GM12801 (cell line): ENCODE results near the gene PRRG3.

Experiments
- TF ChIP-seq, protein P1 (sequence below): IDR thresholded peaks from one replicate; pipeline ENCODE4 v1.5.1; 2011; ENCODE audit warnings: control low read depth; ENCODE audit not compliant: insufficient read length; ENCODE audit errors: extremely low read depth

The PRRG3 gene

DNA sequence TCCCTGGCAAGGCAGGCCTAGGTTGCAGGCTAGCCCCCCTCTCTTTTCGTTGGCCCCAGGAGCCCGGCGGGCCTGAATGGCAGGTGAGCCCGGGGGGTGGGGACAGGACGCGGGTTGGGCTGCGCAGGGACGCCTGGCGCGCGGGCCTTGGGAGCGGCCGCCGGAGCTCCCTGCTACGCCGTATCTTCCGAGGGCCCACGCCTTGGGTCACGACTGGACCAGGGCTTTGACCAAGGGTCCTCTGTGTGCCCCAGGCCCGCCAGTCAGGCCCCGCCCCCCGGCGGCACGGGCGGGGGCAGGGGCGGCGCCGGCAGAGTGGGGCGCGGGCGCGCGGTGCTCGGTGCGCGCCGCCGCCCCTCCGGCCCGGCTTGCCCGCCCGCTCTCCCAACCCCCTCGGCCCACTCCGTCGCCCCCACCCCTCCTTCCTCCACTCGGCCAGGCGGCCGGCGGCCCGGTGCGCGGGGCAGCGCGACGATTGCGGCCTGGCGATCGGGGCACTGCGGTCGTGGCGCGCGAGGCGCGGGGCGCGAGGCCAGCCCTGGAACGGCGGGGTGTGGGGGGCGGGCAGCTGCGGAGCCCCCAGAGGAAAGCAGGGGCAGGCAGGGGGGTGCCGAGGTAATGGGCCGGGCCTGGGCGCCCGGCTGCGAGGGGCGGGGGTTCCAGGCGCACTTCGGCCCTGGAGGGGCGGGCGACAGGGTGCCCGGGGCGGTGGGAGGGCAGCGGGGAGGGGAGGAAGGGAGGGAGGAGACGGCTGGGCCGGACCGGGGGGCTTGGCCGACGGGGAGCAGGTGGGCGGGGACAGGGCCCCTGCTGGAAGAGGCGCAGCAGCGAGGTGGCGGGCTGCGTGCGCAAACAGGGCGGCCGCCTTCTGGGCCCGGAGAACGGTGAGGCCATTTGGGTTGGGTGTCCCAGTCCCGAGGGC lies at the start of gene PRRG3:
PRRG3 (plus strand) TSS at position 798 of the 922 bp plus-strand sequence. CDS start 3,357 bp downstream, outside the sequence.
- TF ChIP-seq, protein P1, sequence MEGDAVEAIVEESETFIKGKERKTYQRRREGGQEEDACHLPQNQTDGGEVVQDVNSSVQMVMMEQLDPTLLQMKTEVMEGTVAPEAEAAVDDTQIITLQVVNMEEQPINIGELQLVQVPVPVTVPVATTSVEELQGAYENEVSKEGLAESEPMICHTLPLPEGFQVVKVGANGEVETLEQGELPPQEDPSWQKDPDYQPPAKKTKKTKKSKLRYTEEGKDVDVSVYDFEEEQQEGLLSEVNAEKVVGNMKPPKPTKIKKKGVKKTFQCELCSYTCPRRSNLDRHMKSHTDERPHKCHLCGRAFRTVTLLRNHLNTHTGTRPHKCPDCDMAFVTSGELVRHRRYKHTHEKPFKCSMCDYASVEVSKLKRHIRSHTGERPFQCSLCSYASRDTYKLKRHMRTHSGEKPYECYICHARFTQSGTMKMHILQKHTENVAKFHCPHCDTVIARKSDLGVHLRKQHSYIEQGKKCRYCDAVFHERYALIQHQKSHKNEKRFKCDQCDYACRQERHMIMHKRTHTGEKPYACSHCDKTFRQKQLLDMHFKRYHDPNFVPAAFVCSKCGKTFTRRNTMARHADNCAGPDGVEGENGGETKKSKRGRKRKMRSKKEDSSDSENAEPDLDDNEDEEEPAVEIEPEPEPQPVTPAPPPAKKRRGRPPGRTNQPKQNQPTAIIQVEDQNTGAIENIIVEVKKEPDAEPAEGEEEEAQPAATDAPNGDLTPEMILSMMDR = no peak

DNA sequence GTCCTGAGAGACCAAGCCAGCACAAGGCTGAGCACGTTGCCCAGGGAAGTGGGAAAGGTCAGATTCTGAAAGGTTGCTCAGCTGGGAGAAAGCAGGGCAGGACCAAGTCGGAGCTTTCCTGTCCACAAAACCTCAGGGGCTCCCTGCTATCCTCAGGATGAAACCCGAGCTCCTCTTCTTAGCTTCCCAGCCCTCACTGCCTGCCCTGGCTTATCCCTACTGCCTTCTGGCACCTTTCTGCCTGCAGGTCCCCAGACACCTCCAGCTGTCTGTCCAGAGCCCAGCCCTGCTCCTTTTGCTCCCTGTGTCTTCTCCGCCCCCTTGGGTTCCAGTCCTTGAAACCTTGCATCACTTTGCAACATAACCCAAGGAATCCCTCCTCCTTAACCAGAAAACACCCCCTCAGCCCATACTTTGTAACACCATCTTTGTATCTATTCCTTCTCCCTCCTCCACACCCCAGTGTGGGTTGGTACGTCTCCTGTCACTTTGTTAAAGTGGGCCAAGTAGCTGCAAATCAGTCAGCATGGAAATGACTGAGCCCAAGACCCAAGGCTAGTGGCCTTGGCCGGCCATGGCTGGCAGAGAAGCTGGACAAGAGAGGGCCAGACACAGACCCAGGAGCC lies 20.0 kb upstream of the PRRG3 start:
- TF ChIP-seq, protein P1 = no peak

GRCh38 chrX:151676196-151676595 lies 19.1 kb upstream of the PRRG3 start:
- TF ChIP-seq, protein P1 = no peak

- TF ChIP-seq, protein P1 = no peak
These were observed 15.4 kb upstream of the PRRG3 start for GRCh38 chrX:151679798-151680402.

DNA sequence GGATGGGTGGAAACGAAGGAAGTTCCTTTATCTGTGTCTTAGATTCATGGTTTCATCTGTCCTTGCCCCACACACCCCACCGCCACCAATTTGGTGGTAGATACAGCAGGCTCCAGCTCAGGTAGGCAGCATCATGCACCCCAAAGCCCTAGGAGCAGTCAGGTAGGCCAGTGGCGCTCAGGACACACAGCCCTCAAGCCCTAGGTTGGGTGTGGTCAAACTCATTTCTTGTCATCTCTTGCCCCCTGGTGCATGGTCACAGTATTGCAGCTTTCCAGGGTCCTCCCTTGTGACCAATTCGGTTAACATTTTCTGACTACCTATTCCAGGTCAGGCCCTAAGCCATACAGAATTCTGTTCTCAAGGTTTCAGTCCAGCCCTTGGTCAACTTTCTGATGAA lies 14.5 kb upstream of the PRRG3 start:
- TF ChIP-seq, protein P1 = no peak

- TF ChIP-seq, protein P1 = no peak
These were observed 7.6 kb upstream of the PRRG3 start for GRCh38 chrX:151687635-151688034.

DNA sequence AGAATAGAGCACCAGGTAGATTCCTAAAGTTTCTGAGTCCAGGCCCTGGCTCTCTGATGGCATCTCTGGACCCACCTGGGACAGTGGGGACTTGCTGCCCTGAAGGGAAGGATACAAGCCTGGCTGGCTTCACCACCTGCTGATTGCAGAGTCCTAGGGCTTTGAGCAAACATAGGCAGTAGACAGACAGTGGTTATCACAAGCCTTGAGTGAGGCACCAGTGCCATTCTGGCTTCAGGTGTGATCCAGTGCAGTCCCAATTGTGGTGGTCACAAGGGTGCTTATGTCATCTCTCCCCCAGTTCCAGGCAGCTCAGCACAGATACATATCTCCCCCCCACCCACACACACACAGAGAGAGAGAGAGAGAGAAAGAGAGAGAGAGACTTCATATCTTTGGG lies 6.6 kb upstream of the PRRG3 start:
- TF ChIP-seq, protein P1 = no peak
